ENCODE results near the gene KCNS1. TPM values are rescaled to one million over a fixed set of nuclear protein-coding genes. Genes with fewer than 3 reads are reported as not detected.
"Not testable (repeated sequence)": the region's sequence is repeated elsewhere in the genome, so short reads cannot be mapped to it uniquely, and the experiment has no call there.

The KCNS1 gene, protein sequence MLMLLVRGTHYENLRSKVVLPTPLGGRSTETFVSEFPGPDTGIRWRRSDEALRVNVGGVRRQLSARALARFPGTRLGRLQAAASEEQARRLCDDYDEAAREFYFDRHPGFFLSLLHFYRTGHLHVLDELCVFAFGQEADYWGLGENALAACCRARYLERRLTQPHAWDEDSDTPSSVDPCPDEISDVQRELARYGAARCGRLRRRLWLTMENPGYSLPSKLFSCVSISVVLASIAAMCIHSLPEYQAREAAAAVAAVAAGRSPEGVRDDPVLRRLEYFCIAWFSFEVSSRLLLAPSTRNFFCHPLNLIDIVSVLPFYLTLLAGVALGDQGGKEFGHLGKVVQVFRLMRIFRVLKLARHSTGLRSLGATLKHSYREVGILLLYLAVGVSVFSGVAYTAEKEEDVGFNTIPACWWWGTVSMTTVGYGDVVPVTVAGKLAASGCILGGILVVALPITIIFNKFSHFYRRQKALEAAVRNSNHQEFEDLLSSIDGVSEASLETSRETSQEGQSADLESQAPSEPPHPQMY
- total RNA-seq: 0.33 and 0.68 TPM in 2 replicates

DNA sequence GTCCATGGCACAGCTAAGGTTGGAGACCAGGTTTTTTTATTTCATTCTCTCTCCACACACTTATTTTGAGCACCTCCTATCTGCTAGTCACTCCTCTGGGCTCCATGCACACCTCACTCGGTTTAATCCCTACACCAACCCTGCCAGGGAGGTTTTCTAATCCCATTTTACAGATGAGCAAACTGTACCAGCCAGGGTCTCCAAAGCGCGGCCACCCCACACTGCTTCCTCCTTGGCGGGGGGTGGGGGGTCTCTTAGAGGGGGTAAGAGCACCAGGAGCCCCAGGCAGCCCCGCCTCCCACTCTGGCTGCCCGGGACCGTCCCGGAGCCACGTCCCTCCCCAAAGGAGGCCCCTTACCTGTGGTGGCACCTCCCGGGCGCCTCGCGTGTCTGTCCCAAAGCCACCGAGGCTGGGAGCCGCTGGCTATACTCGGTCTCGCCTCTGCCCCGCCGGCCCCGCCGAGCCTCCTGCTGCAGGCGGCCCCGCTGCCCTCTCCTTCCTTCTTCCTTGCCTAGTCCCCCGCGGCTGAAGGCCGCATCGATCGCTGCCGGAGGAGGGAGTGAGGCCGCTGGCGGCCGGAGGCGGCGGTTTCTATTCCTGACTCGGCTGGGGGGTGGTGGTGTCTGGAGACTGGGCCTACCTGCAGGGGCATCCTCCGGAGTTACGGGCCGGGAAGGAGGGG lies at the start of gene KCNS1:
Gene KCNS1 (minus strand): TSS at position 565 of the 683 bp plus-strand sequence. CDS start 1,891 bp downstream, outside the sequence.
- DNase-seq: peak; percentile 45

- DNase-seq: no peak
These were observed 48.1 kb upstream of the KCNS1 start for GRCh38 chr20:45149062-45149461.

DNA sequence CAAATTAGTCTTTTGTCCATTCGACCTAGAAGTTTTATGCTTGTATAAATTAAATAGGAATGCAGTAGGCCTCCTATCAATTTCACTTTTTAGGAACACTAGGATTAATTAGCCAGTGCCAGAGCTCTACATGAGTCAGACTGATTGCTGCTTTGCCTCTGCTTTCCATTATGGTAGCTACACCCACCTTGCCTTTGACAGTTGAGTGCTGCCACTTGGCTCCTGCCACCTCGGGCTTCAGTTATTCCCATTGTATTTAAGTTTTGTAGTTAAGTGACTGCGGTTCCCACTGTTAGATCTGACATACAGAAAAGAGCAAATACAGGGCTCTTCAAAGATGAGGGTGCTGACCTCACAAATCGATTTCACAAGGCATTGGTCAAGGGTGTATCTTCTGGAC lies 39.9 kb upstream of the KCNS1 start:
- no peak for DNase-seq

- DNase-seq: not testable (repeated sequence)
These were observed 38.9 kb upstream of the KCNS1 start for GRCh38 chr20:45139733-45140375.

GRCh38 chr20:45138561-45139300 lies 37.8 kb upstream of the KCNS1 start:
- DNase-seq: peak; percentile 29

DNA sequence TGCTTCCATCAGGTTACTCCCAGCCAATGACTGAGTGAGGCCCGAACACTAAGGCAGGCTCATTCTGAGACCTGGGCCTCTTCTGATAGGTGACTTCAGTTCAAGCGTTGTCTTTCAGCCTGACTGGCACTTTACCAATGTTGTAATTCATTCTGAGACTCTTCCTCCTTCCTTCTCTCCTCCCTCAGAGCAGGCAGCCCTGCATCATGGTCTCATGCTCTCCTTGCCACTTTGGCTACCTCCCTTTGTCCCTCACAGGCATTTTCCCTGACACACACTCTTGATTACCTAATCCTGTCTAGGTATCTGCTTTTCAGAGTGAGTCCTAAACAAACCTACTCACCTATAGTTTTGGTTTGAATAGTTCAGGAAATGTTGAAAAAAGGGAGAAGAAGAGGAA lies 36.0 kb upstream of the KCNS1 start:
- no peak for DNase-seq

- DNase-seq: no peak
These were observed 27.2 kb upstream of the KCNS1 start for GRCh38 chr20:45128099-45128498.

GRCh38 chr20:45124365-45124764 lies 23.4 kb upstream of the KCNS1 start, which contains the start of gene WFDC12:
WFDC12 (minus strand) TSS chr20:45124465; CDS start chr20:45124447, 18 bp downstream.
- no peak for DNase-seq

GRCh38 chr20:45121388-45121787 lies 20.5 kb upstream of the KCNS1 start:
- DNase-seq: no peak

DNA sequence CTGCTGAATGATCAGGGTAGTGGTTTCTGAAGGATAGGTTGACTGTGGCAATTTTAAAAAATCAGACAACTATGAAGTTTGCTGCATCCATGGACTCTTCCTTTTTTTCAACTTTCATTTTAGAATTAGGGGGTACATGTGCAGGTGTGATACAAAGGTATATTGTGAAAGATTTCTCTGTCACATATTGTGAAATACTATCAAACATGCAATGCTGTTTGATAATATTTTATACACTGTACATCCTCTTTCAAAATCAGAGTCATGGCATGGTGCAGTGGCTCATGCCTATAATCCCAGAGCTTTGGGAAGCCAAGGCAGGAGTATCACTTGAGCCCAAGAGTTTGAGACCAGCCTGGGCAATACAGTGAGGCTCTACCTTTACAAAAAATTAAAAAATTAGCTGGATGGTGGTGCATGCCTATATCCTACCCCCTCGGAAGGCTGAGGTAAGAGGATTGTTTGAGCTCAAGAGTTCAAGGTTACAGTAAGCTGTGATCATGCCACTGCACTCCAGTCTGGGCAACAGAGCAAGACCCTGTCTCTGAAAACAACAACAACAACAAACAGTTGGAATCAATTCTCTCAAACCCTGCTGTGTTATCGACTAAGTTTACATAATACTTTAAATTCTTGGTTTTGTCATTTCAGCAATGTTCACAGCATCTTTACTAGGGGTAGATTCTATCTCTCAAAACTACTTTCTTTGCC lies 18.8 kb upstream of the KCNS1 start:
- DNase-seq: no peak

DNA sequence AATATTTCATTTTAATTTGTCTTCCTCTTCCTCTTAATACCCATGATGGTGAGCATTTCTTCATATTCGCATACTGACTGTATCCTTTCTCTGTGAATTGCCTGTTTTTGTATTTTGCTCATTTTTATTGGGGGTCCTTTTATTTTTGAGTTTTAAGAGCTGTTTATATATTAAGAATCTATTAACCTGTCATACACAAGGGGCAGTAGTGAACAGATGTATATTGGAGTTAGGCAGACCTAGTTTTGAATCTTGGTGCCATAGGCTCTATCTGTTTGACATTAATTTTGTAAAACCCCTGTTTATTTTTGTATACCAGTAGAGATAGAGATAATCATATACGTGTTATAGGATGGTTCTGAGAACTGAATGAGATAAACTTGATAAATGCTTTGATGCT lies 17.1 kb upstream of the KCNS1 start:
- DNase-seq: no peak

DNA sequence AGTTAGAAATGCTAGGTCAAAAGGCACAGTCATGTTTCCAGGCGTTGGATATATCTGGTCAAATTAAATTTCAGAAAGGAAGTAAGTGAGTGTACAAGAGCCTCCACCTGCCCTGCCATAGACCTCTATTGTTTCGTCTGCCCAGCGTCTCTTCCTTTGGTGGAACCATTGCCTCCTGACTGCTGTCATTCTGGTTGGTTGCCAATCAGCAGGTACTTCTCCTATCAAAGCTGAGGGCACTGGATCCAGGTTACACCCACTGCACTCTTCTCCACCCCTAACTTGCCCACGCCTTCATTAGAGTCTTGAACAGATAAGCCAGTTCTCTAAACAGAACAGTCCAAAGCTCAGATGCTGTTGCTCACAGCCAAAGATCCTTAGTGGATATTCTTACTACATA lies 16.7 kb upstream of the KCNS1 start:
- no peak for DNase-seq

- no peak for DNase-seq
These were observed 14.9 kb upstream of the KCNS1 start for GRCh38 chr20:45115829-45116228.

DNA sequence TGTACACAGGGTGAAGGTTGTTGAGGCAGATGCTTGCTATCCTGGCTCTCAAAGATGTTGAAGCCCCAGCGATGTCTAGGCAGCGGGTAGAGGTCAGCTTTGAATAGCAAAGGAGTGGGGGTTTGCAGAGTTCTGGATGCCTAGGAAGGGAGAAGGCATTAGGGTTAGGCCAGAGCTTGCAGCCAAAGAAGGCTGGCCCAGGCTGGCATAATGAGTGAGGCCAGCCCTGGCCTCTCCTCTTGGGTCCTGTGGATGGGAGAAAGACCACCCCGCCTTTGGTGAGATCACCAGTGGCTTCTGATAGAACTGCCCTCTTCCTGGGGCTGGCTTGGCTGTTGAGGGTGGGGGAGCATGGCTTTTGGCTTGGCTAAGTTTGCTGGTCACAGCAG lies 14.5 kb upstream of the KCNS1 start:
- DNase-seq: no peak

- DNase-seq: no peak
These were observed 13.8 kb upstream of the KCNS1 start, which contains the start of gene WFDC5 for GRCh38 chr20:45114465-45115385. WFDC5 (minus strand) TSS chr20:45115174; CDS start chr20:45115083, 91 bp downstream.

DNA sequence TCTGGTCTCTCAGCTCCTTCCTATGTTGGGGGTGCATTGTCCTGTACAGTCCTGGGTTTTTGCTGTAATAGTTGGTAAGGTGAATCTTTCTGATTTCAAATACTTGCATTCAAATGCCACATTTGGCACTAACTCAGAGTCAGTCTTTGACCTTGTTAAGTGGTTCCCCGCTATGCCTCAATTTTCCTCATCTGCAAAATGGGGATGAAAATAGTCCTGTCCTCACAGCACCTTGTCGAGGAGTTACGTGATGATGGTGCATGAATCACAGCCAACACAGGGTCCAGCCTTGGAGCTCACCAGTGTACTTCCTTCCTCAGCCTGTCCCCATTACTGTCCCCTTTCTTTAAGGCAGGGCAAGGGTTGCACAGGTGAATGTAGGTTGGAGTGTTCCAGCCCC lies 12.9 kb upstream of the KCNS1 start:
- DNase-seq: no peak

GRCh38 chr20:45112754-45113153 lies 11.8 kb upstream of the KCNS1 start:
- DNase-seq: no peak

DNA sequence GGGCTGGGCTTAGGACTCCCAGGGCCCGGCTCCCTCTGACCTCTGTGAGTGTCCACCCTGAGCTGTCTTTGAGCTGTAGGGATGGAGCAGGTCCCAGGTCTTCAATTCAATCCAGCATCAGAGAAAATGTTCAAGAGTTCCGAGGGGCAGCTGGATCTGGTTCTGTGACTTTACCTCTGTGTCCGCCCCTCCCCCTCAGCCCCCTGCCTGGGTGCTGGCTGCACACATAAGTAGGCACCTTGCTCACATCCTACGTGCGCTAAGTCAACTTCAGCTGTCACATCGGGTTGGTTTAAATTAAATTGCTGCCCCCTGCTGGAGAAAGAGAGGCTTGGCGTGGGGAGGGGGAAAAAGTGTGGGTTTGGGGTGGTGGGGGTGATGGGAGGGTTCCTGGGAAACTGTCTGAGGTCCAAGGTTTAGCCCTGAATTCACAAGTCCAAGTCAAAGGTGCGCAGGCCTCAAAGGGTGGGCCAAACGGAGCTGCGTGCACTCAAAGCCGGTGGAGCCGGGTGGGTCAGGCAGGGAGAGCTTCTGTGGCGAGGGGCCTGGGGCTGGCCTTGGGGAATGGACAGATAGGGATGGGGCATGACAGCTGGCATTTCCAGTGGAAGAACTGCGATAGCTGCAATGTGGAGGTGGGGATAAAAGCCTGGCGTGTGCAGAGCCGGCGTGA lies 11.0 kb upstream of the KCNS1 start:
- DNase-seq: peak; percentile 49

GRCh38 chr20:45111285-45111684 lies 10.4 kb upstream of the KCNS1 start:
- no peak for DNase-seq

DNA sequence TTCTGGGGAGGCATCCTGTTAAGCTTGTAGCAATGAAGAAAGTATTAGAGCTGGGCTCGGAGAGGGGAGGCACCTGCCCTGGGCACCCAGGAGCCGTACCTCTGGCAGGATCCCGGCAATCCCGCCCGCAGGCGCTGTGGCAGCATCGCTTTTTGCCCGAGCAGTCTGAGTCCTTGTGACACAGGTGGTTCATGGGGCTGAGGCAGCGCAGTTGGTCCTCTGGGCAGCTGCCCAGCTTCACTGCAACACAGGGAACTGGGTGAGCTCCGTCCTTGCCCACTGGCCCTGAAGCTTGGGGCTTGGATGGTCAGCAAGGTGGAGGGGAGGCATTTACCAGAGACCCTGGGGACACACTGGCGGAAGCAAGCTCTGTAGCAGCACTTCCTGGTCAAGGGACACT lies 9.4 kb upstream of the KCNS1 start:
- no peak for DNase-seq

Measured in dermis blood vessel endothelial cell (primary cell).